Activated CD4-positive, alpha-beta T cell treated with anti-CD3 and anti-CD28 coated beads, Interleukin-2, amount 50 U/mL, for 48 hours (primary cell): ENCODE measurements around the gene CEND1.
A peak's percentile ranks its signal among the peaks of the same experiment; 100 is the strongest.

ENCODE experiments used
- DNase-seq, 2 experiments: peaks; one replicate each; pipeline ENCODE4 v3.0.0-alpha.2; 2020

Gene CEND1

GRCh38 chr11:794766-795633 lies 5.1 kb upstream of the CEND1 start:
- no peak for DNase-seq

- no peak for DNase-seq
Observed at GRCh38 chr11:794013-794765, 4.3 kb upstream of the CEND1 start.

DNA sequence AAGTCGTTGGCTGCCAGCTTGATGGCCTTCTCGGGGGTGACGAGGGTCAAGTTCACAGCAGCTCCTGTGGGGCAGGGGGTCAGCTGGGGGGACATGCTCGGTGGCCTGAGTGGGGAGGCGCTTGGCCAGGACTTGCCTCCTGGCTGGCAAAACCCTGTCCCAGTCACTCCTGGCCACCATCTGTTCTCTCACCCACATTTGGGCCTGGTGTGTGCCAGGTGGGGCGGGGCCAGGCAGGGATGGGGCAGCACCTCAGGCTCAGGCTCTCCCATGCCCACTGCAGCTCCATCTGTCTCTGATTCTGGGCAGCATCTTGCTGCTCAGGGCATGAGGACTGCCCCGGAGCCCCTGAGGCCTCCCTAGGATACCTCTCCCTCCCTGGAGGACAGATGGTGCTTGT lies 3.7 kb upstream of the CEND1 start:
- no peak for DNase-seq

DNA sequence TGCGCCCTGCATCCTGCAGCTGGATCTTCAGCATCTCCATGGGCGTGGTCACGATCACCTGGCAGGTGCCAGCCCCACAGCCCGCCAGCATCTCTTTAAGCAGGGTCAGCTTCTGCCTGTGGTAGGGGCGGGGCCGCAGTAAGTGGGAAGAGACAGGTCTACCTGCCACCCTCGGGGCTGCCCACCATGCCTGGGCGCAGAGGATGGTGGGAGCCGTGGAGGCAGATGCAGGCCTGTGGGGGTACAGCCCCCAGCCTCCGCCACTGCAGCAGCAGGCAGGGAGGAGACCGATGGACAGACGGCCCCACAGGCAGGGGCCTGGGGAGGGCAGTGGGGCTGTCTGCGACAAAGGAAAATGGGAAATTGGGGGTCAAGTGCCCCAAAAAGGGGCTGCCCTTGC lies 3.0 kb upstream of the CEND1 start:
- no peak for DNase-seq

GRCh38 chr11:792535-792821 lies 2.6 kb upstream of the CEND1 start:
- no peak for DNase-seq

DNA sequence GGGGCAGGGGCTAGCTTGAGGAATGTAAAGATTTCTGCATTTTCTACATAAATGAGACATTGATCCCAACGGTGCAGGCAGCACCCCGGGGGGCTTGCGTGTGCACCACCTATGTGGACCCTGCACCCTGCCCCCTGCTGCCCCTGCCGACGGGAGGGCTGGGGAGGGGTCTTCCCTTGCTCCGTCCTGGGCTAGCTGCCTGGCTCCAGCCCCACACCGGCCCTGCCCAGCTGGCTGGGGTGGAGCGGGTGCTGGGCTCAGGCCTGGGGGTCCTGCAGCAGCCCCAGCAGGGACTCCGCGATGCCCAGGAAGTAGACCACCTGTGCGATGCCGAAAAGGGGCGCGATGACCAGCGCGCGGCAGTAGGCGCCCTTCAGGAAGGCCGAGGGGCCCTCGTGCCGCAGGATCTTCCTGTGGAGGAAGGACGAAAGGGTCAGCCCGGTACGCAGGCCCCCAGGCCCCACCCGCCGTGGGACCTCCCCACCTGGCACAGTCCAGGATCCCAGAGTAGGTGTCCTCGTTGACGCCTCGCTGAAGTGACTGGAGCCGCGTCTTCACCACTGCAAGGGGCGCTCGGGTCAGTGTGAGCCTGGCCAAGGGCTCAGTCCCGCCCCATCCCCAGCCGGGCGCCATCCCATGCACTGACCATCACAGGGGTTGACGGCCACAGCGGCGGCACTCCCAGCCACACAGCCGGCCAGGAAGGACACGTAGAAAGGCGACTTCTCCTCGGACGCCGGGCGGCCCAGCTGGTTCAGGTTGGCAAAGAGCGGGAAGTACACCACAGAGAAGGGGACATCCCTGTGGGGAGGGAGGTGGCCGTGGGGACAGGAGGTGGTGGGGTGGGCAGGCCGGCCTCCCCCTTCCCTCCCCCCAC lies 2.0 kb upstream of the CEND1 start:
- no peak for DNase-seq

GRCh38 chr11:790721-791564 lies 1.1 kb upstream of the CEND1 start:
- DNase-seq: no peak

GRCh38 chr11:788953-789940 lies 643 bp downstream of the CEND1 start:
- DNase-seq: no peak

- no peak for DNase-seq
Observed at GRCh38 chr11:788009-788640, 1.8 kb downstream of the CEND1 start.

- no peak for DNase-seq
Observed at GRCh38 chr11:787084-787675, 2.7 kb downstream of the CEND1 start.

- no peak for DNase-seq
Observed at GRCh38 chr11:786235-787083, 3.4 kb downstream of the CEND1 start.

- DNase-seq: peak; percentile 37 to 57
Observed at GRCh38 chr11:783581-784015, 6.3 kb downstream of the CEND1 start.

- no peak for DNase-seq
Observed at GRCh38 chr11:782264-783174, 7.4 kb downstream of the CEND1 start.

DNA sequence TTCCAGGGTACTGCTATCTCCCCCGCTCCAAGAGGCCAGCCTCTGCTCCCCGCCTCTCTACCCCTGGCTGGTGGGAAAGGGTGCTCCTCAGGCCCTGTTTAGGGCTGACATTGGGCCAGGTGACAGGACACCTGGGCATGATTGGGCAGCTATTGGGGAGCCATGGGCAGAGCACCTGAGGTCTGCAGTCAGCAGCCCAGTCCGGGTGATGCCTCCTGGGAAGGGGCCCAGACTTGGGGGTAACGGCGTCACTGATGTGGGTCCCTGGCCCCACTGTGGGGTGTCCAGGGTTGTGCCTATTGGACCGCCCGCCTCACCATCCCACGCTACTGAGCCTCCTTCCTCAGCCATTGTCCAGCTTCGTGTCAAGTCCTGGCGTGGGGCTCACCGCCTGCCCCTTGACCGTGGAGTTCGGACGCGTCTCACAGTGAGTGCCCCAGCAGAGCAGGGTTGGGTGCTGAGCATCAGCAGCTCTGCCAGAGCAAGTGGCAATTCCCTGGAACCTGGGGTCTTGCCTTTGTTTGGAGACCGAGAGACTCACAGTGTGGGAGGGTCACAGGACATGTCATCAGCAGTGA lies 9.8 kb downstream of the CEND1 start:
- no peak for DNase-seq

GRCh38 chr11:778976-779954 lies 10.6 kb downstream of the CEND1 start:
- DNase-seq: no peak
